GM18870 (cell line): Measurements from ENCODE around the gene CST1.
"Not testable (repeated sequence)": the region's sequence is repeated elsewhere in the genome, so short reads cannot be mapped to it uniquely, and the experiment has no call there.

ENCODE experiments used
- ATAC-seq: cut with Tn5 transposase; IDR thresholded peaks from one replicate; pipeline ENCODE4 v1.9.1; 2021; ENCODE audit warnings: moderate library complexity; ENCODE audit not compliant: unreplicated experiment

CST1 gene

GRCh38 chr20:23756792-23757191, 6.1 kb upstream of the CST1 start:
- not testable (repeated sequence) for ATAC-seq

- ATAC-seq: not testable (repeated sequence)
Measured at GRCh38 chr20:23755131-23755611, 4.4 kb upstream of the CST1 start.

DNA sequence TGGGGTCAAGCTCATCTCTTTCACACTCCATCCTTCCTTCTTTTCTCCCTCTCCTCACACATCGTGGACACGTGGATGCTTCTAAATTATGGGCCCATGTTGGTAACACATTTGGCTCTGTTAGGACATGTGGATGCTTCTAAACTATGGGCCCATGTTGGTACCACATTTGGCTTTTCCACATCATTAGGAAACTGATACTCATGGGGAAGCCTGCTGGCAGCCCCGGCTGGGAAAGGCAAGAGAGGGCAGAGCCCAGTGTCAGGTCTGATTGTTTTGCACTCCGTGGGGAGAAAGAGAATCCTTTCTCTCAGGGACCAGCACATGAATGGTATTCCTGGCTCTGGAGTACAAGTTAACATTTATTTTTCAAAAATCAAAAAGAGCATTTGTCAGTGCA, 4.0 kb upstream of the CST1 start:
- no peak for ATAC-seq

- no peak for ATAC-seq
Measured at GRCh38 chr20:23753589-23753988, 2.9 kb upstream of the CST1 start.

DNA sequence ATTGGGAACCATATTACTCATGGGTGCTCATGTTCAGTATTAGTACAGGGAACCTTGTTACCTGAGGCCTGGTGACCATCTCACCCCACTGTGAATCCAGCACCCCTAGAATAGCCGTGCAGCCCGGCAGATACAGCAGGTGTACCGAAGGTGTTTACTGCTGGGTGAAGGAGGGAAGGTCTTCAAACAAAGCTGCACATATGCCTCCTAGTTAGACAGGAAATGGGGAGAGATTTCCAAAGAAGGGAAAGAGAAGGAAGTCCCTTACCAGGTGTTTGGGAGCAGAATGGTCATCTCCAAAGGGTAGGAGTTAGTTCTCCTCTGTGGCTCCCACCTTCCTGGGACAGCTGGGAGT, 2.4 kb upstream of the CST1 start:
- no peak for ATAC-seq

DNA sequence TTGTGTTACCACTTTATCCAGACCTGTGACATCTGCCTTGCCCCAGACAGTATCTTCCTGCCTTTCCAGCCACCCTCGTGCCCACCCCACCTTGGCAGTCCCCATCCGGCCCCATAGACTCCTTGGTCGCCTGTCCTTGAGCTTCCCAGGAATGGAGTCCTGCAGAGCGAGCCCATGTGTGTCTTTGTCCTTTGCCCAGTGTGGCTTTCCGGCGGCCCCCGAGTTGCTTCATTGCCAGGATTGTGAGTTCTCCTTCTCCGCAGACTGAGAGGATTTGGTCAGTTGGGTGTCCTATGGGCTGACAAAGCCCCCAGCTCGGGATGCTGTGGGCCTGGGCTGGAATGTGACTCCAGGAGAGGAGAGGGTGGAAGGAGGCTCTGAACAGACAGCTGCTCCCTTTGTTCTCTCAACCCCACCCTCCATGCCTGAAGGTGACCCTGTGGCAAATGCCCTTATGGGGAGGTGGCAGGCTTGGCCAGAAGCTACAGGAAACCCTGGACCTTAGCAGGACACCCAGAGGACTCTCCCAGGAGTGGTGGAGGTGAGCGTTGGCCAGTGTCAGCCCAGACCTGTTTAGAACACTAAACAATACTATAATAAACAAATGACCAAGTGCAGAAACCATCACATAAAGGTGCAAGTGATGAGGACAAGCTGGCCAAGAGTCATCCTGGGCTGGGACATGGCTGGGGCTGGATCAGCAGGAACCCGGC, 1.9 kb upstream of the CST1 start:
- no peak for ATAC-seq

DNA sequence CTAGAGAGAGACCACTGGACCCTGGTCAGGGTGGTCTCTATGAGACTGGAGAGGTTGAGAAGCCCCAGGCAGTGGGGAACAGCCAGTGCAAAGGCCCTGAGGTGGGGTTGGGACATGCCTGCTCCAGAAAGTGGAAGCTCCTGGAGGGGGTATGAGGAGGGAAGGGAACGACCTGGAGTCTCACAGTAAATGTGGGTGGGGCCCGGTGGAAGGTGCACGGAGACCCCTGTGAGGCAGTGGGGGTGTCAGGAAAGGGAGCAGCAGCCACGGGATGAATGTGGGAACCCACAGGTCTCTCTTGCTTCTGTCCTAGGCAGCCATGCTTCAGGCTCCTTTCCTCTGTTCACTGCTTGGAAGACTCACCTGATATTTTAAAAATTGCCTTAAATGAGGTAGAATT, 1.3 kb upstream of the CST1 start:
- no peak for ATAC-seq

GRCh38 chr20:23749746-23750145, 989 bp downstream of the CST1 start:
- no peak for ATAC-seq

DNA sequence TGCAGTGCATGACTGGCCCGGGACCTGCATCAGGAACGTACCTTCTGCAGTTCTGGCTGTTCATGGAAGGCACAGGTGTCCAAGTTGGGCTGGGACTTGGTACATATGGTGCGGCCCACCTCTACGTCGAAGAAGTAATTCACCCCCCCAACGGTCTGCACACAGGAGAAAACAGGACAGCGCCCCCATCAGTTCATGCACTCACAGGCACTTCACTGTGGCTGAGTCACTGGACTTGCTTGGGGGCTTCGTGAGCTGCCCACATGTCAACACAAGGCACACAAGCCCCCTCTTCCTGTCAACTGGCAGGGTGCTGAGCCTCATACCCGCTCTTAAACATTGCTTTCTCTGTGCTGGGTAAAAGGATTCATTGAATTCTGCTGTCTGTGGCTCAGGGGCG, 1.8 kb downstream of the CST1 start:
- ATAC-seq: not testable (repeated sequence)

- ATAC-seq: not testable (repeated sequence)
Measured at GRCh38 chr20:23747551-23747950, 3.2 kb downstream of the CST1 start.

DNA sequence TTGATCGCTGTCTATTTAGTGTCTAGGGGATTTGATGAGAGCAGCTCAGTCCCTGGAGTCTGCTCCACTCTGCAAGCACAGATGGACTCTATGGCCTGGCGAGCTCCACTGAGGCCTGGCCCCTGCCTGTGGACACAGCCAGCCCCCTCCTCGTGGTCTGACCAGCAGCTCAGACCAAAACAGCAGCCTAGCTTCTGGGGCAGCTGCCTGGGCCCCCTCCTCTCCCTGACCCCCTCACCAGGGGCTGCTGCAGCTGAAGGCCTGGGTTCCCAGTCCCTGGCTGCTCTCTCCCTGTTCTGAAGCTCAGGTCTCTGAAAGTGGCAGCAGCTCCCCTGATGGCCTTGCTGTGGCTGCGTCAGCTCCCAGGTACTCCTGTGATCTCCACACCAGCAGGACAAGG, 3.6 kb downstream of the CST1 start:
- ATAC-seq: not testable (repeated sequence)

DNA sequence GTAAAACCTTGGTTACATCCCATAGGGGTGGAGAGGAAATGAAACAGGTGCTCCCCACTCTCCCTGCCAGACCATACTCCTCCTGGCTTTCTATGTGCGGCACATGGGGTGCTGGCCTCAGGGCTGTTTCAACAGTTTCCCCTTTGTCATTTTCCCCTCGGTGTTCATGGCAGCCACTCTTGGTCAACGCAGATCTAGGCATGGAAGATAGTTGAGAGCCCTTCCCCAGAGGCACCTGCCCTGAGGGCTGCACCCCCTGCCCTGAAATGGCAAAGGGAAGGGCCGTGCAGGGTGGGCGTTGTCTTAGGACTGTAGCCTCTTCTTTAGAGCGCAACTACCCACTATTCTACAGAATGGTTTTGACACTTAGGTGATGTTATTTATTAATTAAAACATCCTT, 4.4 kb downstream of the CST1 start:
- ATAC-seq: no peak

DNA sequence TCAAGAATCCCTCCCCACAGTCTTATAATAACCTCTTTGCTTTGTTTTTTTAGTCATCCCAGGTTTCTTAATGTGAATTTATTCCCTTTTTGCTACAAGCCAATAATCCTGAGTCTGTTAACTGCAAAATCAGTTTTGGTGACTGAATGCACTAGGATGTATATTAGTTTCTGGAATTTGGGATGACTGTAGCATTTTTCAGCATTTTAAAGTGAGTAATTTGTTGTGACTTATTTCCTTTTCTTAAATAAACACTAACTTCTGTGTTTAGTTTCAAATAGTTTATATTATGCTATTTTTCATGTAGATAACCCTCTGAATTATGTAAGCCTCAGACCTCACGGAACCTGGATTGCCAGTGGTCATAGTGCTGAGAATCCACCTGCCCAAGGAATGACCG, 5.5 kb downstream of the CST1 start:
- no peak for ATAC-seq

- ATAC-seq: no peak
Measured at GRCh38 chr20:23744817-23745216, 5.9 kb downstream of the CST1 start.

- not testable (repeated sequence) for ATAC-seq
Measured at GRCh38 chr20:23735391-23735790, 15.3 kb downstream of the CST1 start.

GRCh38 chr20:23734949-23735348, 15.8 kb downstream of the CST1 start:
- not testable (repeated sequence) for ATAC-seq

- ATAC-seq: not testable (repeated sequence)
Measured at GRCh38 chr20:23734440-23734839, 16.3 kb downstream of the CST1 start.

DNA sequence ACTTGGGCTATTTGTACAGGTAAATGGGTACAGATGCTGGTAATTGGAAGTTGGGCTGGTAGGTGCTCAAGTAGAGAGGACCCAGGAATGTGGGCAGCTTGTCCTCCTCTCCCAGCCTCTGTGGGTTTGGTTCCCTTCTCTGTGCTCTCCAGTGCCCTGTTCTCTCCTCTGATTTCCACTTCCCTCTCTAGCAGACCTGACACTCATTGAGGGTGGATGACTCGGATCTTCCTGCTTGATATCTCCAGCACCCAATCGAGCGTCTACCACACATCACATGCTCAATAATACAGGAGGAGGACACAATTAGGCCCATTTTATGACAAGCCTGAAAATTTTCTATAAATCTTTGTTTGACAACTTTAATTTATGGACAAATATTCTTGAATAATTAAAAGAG, 23.7 kb downstream of the CST1 start:
- no peak for ATAC-seq

DNA sequence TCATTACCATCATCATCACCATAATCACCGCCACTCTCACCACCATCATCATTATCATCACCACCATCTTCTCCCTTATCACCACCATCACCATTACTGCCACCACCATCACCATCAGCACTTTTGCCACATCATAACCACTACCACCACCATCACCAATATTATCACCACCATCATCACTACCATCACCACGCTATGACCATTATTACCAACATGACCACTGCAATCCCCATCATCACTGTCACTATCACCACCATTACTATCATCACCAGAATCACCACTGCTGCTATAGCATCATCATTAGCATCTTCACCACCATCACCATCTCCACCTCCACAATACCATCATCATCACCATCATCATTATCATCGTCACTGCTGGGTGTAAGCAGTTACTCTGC, 25.6 kb downstream of the CST1 start:
- no peak for ATAC-seq

DNA sequence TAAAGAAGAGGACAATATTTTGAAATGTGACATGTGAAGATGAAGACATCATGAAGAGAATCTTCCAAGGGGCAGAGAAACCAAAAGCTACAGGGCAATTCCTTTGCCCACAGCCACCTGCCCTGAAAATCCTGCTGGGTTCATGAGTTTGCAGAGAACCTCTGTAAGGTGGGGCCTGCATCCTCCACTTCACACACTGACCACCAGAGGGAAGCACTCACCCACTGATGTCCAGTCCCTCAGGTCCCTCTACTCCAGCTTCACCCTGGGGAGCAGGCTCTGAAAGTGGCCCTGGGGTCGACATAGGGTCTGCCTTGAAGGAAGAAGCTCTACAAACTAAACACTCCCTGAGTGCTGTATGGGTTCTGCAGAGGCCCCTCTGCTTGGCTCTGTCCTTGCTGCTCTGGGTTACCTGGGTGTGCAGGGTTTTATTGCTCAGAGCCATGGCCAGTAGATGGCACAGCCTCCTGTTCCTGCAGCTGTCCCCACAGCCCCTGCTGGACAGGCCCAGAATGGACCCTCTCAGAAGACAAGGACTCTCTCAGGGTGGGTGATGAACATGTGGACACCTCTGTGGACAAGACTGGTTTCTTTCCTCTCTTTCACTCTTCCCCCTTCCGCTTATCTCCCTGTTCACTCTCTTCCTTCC, 27.0 kb downstream of the CST1 start:
- ATAC-seq: not testable (repeated sequence)

GRCh38 chr20:23722851-23723250, 27.9 kb downstream of the CST1 start:
- not testable (repeated sequence) for ATAC-seq

DNA sequence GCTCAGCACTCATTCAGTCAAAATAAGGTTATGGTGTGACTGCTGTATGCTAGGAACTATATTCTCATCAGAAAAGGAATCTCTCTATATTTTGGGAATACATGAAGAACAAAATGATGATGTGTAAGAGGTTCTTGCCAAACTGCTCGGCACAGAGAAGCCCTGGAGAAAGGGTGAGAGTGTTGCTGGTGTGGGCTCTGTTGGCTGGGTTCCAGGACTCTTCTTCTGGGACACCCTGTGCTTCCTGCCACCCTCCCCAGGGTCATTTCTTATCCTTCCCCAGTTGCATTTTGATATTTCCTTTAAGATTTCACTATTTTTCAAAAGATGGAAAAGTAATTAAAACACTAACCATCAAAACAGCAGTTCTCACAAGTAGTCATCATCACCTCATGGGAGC, 28.8 kb downstream of the CST1 start:
- no peak for ATAC-seq

- ATAC-seq: not testable (repeated sequence)
Measured at GRCh38 chr20:23719351-23719750, 31.4 kb downstream of the CST1 start.
